DMS114 treated with DMSO at 0.1 percent for 48 hours (cell line): ENCODE results near the gene KIF26B.
"Not testable (repeated sequence)": the region's sequence is repeated elsewhere in the genome, so short reads cannot be mapped to it uniquely, and the experiment has no call there.

Experiments
- DNase-seq: peaks from one replicate; lab custom pipeline; 2025; ENCODE audit not compliant: unreplicated experiment; lab: John Stamatoyannopoulos, UW

Gene KIF26B

DNA sequence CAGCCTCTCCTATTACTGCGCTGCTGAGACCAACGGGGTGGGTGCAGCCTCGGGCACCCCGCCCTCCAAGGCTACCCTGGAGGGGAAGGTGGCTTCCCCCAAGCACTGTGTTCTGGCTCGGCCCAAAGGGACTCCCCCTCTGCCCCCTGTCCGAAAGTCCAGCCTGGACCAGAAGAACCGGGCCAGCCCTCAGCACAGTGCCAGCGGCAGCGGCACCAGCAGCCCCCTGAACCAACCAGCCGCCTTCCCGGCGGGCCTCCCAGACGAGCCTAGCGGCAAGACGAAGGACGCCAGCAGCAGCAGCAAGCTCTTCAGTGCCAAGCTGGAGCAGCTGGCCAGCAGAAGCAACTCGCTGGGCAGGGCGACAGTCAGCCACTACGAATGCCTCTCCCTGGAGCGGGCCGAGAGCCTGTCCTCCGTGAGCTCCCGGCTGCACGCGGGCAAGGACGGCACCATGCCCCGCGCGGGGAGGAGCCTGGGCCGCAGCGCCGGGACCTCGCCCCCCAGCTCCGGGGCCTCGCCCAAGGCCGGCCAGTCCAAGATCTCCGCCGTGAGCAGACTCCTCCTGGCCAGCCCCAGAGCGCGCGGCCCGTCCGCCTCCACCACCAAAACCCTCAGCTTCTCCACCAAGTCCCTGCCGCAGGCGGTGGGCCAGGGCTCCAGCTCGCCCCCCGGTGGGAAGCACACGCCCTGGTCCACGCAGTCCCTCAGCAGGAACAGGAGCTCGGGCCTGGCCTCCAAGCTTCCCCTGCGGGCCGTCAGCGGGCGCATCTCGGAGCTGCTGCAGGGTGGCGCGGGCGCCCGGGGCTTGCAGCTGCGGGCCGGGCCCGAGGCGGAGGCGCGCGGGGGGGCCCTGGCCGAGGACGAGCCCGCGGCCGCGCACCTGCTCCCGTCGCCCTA is 533.1 kb downstream of the KIF26B start:
- DNase-seq: no peak

DNA sequence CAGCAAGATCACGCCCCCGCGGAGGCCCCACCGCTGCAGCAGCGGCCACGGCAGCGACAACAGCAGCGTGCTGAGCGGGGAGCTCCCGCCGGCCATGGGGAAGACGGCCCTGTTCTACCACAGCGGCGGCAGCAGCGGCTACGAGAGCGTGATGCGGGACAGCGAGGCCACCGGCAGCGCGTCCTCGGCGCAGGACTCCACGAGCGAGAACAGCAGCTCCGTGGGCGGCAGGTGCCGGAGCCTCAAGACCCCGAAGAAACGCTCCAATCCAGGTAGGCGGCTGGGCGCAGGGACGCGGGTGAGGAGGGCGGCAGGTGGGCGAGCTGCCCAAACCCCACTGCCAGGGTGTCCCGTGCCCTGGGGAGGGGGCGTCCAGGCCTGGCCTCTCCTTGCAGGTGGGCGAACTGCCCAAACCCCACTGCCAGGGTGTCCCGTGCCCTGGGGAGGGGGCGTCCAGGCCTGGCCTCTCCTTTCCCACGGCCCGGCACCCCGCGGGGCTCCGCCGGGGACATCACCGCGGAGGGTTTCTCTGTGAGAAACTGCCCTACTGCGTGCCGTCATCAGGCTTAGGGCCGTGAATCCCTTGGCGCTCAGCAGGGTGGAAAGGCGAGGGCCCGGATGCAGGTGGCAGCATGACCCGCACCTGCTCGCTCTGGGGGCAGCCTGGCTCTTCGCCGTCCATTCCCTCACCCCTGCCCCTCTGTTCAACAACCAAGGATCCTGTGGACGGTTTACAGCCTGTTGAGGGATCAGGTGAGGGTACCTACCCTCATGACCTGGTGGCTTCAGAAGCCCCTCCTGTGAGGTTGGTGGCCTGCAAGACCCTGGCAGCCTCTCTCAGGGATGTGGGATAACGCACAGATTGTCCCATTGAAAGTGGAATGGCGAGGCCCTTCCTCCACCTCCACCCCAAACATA is 534.0 kb downstream of the KIF26B start:
- no peak for DNase-seq

DNA sequence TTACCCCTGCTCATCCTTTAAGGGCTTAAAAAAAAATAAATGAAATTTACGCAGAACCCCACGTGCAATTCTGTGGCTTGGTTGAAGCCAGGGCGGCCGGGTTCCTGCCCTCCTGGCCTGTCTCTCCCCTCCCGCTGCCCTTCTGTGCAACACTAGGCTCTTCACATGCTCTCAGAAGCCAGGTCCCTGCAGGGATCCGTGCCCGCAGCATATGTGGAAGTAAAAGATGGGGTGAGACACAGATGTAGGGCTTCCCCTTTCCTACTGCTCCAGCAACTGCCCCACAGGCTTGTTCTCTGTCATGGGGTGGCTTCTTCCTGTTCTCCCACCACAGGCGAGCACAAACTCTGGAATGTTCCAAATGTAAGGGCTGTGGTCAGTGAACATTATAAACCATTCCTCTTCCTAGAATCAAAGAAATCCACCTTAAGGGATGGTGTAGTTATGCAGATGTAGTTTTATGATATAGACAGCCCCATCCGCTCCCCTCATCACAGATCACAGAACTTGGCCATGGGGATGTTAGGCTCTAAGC is 535.4 kb downstream of the KIF26B start:
- DNase-seq: no peak

DNA sequence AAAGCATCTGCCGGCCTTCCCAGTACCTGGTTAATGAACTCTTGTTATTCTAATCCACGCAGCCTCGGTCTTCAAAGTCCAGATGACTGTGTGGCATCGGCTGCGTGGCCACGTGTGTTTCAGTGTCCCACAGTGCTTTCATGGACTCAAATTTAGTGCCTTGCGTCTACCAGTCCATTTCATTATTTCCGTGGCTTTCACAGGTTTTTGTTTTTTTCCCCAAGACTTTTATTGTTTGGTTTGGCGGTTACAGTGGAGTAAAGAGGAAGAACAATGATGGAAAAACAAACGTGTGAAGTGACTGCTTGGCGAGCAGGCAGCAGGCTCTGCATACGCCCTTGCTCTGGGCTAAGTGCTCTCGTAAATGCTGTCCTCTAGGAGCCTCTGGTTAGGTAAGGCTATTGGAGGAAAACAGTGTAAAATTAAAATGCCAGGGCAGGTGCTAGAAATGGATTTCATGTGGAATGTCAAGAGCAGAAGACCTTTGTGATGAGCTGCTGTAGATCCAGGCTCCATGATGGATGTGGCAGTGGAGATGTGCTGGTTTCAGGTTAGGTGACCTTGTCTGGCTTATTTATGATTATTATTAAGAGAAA is 536.3 kb downstream of the KIF26B start:
- no peak for DNase-seq

DNA sequence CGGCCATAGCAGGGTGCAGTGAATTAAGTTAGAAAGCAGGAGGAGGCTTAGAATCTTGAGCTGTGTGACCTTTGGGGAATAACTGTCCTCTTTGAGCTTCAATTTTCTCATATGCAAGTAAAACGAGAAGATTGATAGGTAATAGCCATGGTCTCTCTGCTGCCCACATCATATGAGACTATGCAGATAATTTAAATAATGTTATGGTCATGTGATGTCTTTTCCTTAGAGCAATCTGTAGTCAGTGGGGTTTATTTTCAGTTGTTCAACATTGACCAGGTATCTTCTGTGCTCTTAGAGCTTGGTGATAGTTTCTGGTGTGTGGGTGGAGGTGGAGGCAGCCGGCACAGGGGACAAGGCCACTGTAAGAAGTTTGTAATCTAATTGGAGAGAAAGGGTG is 537.1 kb downstream of the KIF26B start:
- no peak for DNase-seq

DNA sequence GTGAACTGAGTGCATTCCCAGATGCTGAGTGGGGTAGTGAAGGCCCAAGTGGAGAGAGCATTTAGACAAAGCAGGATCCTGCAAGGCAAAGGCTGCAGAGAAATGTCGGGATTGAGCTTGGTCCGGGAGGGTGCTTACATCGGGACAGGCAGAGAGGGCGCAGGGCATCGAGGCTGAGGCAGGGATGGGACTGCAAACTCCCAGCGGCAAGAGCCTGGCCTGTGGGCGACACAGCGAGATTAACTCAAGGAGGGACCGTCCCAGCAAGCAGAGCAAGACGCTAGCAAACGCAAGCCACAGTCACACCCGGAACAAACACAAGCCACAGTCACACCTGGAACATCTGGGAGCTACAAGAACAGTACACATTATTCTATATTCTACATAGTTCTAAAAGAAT is 537.5 kb downstream of the KIF26B start:
- no peak for DNase-seq

DNA sequence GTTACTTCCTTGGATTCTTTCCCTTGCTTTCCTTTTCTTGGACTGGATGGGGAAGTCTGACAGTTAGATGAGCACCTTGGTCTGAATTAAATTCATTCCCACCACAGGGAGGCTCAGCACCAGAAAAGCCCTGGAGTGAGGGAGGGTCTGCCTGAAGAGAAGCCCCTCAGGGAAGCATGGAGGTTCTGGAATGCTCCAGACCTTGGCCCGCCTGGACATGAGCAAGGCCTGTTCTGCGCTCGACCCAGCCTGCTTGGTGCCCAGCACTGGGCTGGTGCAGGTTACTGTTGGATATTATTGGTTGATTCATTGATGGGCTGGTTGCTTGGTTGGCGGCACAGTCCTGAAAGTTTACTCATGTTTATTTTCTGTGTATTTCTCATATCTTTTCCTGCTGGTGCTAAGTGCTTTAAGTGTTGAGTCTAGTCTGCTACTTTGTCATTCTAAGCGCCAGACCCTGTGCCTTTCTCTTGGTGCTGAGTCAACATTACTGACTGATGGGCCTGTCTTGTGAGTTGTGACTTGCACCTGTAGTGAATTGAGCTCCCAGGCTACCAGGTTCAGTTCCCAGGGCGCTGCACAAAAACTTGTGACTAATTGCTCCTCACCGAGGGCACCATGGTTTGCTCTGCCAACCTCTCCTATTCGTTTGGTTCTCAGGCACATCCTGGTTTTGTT is 538.5 kb downstream of the KIF26B start:
- no peak for DNase-seq

DNA sequence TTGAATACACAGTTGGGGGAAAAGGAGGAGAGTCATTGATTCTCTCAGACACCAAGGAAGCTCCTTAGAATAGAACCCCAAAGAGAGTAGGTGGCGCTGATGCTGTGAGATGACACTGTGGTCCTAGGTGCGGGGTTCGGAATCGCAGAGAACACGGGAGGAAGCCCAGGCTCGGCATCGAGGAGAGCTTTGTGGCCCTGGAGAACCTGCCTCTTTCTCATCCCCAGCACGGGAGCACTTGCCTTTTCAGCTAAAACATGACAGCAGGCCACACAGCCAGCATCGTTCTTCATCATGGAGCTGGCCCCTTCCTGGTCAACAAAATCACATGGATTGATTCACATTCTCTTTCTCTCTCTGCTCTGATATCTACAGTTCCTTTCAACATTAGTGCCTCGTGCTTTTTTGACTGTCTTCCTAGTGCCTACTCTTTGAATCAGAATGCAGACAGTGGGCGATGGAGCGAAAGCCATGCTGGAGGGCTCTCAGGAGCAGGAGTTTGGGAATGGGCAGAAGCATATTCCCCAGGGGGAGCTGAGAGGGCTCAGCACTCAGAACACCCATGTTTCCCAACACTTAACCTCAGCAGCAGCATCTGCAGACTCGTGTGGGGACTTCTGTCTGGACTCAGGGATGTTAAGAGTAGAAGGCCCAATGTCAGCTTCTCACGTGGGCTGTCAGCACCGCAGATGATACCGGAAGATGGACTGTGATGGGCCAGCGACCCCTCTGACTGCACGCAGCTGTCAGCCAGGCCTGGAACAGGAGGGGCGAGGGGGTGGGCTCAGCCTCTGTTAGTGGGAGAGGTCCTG is 539.4 kb downstream of the KIF26B start:
- no peak for DNase-seq

DNA sequence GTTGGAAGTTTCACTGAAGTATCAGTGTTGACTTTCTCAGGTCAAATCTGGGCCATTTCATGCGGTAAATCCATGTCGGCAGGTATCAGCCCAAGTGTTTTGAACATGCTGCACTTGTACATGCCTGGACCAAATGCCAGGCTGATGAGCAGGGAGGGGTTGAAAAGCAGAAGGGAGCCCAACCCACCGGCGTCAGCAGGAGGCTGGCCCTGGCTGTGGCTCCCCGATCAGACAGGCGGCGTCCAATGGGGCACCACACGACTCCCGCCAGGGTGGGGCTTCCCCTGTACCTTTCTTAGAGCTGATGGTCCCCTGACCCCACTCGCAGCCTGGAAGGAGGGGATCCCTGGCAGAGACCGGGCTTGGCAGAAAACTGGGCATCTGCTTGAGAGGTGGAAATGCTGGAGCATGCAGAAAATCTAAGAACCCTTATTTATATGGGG is 540.0 kb downstream of the KIF26B start:
- no peak for DNase-seq

DNA sequence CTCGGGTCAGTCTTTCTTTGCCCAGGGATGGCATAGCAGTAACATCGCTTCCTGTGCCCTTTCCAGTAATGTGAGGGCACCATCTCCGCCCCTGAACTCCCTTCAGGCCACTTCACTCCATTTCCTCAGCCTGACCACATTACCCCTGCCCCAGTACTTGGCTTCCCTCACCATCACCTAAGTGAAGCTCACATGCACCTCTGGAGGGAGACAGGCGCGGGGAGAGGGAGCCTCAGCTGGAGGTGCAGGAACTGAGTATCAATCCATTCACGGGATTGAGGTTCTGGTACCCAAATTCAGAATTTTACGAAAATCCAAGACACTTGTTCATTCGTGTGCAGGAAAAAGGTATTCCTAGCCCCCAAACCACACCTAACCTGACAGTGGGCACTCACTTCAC is 540.4 kb downstream of the KIF26B start:
- DNase-seq: no peak

DNA sequence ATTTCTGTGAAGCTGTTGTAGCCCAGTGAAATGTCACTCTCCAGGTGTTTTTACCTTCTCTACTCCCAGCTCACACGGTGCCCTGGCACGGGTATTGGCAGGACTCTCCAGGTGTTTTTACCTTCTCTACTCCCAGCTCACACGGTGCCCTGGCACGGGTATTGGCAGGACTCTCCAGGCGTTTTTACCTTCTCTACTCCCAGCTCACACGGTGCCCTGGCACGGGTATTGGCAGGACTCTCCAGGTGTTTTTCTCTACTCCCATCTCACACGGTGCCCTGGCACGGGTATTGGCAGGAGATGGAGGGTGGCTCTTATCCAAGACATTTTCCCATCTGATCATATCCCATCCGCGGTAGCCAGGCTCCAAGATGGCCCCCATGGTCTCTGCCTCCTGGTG is 540.9 kb downstream of the KIF26B start:
- not testable (repeated sequence) for DNase-seq

DNA sequence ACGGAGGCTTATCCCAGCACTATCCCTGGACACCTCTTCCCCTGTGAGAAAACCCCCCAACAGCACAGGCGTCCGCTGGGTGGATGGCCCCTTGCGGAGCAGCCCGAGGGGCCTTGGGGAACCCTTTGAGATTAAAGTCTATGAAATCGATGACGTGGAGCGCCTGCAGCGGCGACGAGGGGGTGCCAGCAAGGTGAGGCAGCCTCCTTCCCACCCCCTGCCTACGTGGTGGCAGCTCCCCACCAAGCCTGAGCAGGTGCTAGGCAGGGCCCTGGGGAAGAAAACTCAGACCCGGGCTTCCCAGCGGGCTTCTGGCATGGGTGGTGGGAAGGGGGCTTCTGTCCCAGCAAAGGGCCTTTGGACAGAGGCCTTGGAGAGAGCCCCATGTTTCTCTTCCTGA is 543.3 kb downstream of the KIF26B start:
- no peak for DNase-seq

DNA sequence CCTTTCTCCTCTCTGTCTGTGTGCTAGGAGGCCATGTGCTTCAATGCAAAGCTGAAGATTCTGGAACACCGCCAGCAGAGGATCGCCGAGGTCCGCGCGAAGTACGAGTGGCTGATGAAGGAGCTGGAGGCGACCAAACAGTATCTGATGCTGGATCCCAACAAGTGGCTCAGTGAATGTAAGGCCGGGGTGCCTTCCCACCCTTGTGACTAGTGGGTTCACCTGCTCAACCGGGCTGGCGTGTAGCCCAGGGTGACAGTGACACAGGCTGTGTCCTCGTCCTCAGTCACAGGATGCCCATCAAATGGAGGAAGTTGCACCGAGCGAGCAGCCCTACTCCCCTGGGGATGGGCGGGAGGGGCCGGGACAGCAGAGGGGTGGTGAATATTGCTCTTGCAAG is 544.1 kb downstream of the KIF26B start:
- DNase-seq: no peak

DNA sequence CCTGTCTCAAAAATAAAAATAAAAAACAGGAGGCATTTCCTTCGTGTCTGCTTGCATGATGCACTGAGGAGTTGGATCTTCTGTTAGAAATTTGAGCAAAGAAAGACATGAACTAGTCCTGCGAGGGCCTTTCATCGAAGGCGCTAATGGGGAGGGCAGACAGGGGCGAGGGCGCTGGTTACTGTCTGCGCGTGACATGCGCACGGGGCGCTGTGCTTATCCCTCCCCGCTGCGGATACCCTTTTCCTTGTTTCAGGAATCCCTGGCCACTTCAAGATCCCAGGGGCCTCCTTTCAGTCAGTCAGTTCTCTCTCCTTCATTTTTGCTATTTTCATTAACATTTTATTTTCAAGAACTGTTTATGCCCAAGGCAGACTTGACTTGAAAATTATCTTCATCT is 545.8 kb downstream of the KIF26B start:
- no peak for DNase-seq

DNA sequence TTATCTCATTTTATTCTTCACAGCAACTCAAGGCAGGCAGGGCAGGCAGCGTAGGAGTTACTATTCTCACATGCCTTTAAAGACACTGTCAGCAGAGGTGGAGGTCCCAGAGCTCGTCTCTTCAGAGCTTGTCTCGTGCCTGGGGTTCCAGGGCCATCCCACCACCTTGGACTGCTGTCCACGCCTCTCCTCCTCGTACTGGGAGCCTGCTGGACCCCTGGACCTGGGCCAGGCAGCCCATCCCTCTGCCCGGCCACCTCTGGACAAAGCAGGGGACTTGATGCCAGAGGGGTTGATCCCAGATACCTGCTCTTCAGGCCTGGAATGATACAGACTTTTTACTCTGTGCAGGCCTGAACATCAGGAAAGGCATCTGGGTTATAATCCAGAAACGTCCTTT is 546.8 kb downstream of the KIF26B start:
- DNase-seq: no peak

DNA sequence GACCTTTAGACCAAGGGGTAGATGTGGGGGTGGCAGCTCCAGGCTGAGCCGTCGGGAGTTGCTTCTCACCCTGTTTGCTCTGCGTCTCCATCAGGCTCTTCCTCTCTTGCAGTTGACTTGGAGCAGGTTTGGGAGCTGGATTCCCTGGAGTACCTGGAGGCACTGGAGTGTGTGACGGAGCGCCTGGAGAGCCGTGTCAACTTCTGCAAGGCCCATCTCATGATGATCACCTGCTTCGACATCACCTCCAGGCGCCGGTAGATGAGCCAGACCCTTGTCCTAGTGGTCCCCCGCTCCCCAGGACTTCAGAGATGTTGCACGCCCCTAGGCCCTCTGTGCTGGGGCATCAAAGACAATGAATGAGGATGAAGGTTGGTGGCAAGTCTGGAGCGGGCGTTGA is 547.6 kb downstream of the KIF26B start:
- no peak for DNase-seq

DNA sequence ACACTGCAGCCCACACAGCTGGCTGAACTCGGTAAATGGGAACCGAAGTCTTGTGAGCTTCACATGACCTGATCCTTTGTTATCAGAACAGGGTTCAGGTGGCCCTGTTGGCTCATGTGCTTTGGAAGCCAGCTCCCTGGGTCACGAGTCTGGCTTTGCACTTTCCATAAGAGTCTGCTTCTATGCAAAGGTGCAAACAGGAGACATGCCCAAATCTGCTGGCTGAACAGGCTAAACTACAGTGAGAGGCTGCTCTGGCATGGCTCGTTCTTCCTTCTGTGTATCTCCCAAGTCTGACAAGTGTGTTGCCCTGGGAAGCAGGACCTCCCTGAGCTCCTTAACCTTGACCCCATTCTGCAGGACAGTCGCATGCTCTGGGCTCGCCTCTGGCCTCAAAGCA is 549.6 kb downstream of the KIF26B start:
- DNase-seq: no peak

DNA sequence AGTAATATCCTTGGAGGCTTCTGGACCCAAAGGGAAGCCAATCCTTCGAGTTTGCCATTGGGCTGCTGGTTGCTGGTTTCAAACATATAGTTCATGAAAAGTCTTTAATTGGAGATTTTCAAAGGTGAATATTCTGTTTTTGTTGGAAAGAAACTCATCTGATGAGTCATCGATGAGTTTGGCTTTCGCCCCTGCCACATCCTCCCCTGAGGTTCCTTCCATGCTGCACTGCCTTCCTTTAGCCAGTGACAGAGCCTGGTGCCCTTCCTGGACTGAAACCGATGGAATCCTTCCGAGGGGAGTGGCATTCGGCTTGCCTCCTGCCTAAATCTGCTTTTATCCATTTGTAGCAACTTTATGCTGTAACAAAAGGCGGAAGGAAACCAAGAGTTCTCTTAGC is 550.0 kb downstream of the KIF26B start:
- DNase-seq: no peak

DNA sequence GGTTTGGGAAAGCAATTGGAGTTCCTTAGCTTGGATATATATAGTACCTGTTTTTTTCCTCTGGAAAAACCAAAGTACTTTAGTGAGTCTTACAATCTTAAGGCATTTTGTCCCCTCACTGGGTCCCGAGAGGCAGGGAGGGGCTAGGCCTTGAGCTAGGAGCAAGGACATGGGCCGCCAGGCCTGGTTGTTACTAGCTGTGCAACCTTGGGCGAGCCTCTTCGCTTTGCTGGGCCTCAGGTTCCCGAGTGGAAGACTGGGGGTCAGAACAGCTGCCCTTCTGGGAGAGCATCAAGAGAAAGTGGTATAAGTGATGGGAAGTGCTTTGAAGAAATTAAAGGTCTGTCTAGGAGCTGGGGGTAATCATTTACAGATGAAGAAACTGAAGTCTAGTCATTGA is 553.2 kb downstream of the KIF26B start:
- no peak for DNase-seq
